Astrocyte of the spinal cord (primary cell): ENCODE measurements around the gene GPLD1.

Experiments
- DNase-seq: peaks from one replicate; pipeline ENCODE4 v3.0.0; 2011; ENCODE audit warnings: low read depth, low spot score
- H3K4me3 ChIP-seq: 2 replicates; pipeline ENCODE4 v1.5.1; 2011; ENCODE audit warnings: low read depth, mild to moderate bottlenecking, low read length, moderate library complexity
- in situ Hi-C: cut with HindIII; loops from 2 replicates; pipeline ENCODE4 v1.10.0; 2017; ENCODE audit warnings: low sequenced_read_pairs
- TF ChIP-seq, protein P1 (sequence below): IDR thresholded peaks from 2 replicates; pipeline ENCODE4 v1.5.1; 2012; ENCODE audit warnings: low read depth, mild to moderate bottlenecking, low read length, inconsistent platforms

GPLD1 gene

DNA sequence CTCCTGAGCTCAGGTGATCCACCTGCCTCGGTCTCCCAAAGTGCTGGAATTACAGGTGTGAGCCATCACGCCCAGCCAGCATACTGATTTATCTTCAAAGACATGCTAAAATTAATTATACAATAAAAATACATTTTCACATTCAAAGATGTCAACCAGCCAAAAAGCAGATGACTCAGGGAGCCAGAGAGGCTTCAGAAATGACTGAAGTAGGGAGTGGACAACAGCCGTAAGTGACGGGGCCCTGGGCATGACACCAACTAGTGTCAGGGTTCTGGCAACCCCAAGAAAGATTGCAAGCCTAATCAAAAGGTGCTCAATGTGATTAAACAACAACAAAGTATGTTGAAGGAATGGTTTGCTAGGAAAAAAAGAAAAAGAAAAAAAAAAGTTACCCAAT lies 28.4 kb downstream of the GPLD1 start:
- in situ Hi-C loops: no loop called here
- TF ChIP-seq, protein P1, sequence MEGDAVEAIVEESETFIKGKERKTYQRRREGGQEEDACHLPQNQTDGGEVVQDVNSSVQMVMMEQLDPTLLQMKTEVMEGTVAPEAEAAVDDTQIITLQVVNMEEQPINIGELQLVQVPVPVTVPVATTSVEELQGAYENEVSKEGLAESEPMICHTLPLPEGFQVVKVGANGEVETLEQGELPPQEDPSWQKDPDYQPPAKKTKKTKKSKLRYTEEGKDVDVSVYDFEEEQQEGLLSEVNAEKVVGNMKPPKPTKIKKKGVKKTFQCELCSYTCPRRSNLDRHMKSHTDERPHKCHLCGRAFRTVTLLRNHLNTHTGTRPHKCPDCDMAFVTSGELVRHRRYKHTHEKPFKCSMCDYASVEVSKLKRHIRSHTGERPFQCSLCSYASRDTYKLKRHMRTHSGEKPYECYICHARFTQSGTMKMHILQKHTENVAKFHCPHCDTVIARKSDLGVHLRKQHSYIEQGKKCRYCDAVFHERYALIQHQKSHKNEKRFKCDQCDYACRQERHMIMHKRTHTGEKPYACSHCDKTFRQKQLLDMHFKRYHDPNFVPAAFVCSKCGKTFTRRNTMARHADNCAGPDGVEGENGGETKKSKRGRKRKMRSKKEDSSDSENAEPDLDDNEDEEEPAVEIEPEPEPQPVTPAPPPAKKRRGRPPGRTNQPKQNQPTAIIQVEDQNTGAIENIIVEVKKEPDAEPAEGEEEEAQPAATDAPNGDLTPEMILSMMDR: no peak
- DNase-seq: no peak
- no peak overlapping the region for H3K4me3 ChIP-seq

DNA sequence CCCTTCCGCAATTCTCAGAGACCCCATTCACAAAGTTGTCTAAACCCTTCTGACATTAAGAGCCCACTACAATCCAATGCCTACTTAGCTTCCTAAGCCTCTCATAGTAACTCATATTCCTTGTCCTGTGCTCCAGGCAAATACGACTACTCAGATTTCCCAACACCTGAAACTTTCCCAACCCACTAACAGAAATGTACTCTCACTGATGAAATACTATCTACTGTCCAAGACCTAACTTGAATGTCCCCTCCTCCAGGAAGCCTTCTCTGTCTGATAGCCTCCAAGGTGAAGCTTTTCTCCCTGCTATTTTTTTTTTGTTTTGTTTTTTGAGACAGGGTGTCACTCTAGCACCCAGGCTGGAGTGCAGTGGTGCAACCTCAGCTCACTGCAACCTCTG lies 30.4 kb downstream of the GPLD1 start:
- DNase-seq: no peak

DNA sequence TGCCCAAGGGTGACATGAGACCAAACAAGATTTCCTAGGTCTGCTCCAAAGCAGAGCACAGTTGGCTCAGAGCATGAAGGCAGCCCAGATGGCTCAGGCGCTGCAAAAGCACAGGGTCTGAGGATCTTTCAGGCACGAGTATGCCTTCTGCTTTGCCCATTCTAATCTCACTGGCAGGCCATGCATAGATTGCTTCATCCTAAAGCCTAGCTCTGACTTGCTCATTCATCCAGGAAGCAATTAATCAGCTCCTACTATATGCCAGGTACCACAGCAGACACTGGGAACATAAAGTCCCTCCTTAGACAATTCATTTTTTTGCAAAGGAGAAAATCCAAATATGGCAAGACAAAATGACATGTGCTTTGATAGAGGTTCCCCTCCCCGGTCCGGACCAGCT lies 31.2 kb downstream of the GPLD1 start:
- in situ Hi-C loops: no loop called here
- TF ChIP-seq, protein P1: no peak
- DNase-seq: no peak
- H3K4me3 ChIP-seq: no peak overlapping the region

More for the DNA sequence above, 30.4 kb downstream of the GPLD1 start:
- in situ Hi-C loops: no loop called here
- TF ChIP-seq, protein P1: no peak
- no peak overlapping the region for H3K4me3 ChIP-seq

DNA sequence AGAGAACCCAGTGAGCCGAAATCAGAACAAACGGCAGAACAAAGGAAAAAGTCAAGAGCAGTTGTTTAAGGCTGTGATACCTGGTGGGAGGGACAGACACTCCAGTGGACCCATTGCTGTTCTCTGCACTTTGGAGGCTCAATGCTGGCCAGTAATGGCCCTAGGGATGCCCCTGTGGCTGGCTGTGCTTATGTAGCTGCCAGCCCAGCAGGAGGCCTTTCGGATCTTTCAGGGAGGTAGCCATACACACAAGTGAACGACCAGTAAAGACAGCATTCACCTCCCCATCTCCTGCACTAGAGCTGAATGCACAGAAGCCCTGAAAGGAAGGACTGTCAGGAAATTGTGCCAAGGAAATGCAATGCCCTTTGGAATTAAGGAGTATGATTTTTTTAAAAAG lies 34.3 kb downstream of the GPLD1 start:
- in situ Hi-C loops: no loop called here
- TF ChIP-seq, protein P1: no peak
- no peak overlapping the region for H3K4me3 ChIP-seq
- no peak for DNase-seq

DNA sequence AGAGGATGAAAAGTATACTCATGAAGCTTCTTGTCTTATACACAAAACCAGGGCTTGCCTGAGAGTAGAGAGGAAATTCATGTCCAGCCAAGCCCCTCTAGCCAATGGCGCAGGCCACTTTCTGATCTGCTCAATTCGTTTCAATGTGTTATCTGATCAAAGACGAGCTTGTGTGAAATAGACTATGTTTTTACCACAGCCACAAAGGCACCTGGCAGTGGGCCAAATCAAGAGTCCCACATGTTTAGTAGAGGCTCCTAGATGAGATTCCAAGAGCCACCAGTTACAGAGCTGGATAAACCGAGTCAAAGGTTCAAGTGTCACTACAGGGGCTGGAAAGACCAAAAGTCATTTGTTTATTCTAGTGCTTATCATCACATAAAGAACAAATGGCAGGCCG lies 34.9 kb downstream of the GPLD1 start:
- no peak for DNase-seq
- H3K4me3 ChIP-seq: no peak overlapping the region
- in situ Hi-C loops: no loop called here
- TF ChIP-seq, protein P1: no peak

DNA sequence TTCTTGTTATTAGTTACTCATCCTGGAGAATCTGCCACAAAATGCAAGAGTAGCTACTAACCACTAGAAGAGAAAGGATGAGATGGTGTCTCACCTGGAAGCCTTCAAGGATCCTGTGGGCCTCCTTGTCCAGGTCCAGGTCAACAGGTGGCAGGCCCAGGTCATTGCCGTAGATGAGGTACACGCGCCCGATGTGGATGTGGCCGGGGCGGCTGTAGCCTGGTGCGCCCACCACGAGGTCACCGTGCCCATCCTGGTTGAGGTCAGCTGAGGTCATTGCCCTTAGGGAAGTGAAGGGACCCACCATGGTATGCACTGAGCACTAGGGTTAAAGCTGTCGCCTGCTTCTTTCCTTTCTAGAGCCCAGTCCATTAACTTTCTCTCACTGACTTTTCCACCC lies 35.5 kb downstream of the GPLD1 start:
- DNase-seq: no peak
- in situ Hi-C loops: no loop called here
- no peak overlapping the region for H3K4me3 ChIP-seq
- TF ChIP-seq, protein P1: no peak
